ENCODE measurements around the gene FHL2.

The FHL2 gene

GRCh38 chr2:105421053-105421452 lies 22.2 kb upstream of the FHL2 start:
- DNase-seq, result no peak

DNA sequence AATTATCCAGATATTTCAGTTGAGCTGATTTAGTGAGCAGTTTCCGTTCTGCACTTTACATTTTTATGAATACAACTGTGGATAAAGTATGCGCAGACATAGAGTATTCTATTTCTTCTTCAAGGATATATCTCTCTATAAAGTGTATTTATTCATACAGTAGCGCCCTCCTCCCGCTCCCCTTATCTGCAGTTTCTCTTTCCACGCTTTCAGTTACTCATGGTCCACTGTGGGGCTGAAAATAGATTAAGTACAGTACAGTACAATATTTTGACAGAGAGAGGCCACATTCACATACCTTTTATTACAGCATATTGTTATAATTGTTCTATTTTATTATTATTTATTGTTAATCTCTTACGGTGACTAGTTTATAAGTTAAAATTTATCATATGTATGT lies 19.7 kb upstream of the FHL2 start:
- no peak for DNase-seq

DNA sequence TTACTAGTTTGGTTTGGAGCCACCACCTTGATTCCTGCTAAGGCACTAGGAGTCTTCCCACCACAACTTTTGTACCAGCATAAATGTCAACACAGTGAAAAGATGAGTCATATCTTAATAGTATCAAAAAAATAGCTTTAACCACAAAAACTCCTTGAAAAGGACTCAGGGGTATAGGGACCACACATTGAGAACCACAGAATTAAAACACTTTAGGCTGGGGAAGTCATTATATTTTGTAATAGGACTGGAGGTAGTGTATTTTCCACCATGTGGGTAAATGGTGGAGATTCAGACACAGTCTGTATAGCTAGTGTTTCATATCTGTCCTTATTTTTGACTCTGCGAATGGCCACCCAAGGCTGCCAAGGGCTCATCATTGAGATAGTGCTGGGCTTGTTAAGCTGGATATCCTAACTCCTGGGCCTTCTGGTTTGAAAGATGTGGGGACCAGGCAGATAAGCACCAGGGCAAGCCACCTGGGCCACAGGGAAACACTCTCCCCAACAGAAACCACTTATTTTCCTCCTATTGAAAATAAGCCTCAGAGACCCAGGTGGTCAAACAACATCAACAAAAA lies 19.1 kb upstream of the FHL2 start:
- DNase-seq, result no peak

DNA sequence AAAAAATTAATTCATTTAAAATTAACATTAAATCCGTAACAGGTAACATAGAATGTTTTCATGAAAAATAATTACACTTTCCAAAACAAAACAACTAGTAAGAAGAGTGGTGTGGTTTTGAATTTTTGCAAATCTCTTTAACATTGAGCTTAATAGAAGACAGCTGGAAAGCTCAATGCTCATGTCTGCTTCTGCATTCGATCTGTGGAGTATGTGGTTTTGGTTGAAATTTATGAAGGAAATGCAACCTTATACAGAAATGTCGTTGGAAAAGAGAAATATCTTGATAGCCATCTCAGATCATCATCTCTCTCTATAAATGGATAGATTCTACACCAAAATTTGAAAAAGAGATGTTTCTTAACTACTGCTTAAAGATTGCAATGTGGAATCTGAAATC lies 17.3 kb upstream of the FHL2 start:
- DNase-seq, result no peak

DNA sequence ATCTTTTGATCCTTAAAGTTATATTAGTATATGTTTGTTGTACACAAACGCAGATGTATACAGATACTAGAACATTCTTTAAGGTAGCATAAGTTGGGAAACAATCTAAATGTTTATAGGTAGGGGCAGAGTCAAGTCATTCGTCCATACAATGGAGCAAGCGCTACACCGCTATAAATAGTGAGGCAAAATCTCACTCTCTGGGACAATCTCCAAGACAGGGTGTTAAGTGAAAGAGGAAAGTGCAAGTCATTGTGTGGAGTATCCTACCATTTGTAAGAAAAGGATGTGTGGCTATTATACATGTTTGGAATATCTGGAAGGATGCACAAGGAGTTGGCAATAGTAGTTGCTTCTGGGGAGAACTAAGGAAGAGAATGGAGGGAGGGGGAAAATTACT lies 16.2 kb upstream of the FHL2 start:
- DNase-seq, result no peak

GRCh38 chr2:105413206-105413605 lies 14.4 kb upstream of the FHL2 start:
- no peak for DNase-seq

GRCh38 chr2:105412584-105412983 lies 13.7 kb upstream of the FHL2 start:
- DNase-seq, result no peak

DNA sequence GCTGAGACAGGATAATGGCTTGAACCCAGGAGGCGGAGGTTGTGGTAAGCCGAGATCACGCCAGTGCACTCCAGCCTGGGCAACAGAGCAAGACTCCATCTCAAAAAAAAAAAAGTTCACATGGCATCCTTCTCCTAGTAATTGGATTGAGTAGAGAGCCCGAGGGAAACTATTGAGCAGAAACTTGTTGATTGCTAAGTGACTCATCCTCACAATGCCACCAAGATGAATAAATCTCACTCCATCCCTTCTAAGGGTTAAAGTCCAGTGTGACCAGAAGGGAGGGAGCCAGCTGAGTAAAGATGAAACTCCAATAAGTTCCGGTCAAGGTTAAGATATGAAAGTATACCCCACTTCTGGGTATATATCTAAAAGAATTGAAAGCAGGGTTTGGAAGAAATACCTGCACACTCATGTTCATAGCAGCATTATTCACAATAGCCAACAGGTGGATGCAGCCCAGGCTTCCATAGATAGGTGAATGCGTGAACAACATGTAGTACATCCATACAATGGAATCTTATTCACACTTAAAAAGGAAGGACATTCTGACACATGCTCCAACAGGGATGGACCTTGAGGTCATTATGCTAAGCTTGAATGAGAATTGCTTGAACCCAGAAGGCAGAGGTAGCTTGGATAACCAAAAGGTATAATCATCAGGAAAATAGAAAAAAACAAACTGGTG lies 13.0 kb upstream of the FHL2 start:
- no peak for DNase-seq

DNA sequence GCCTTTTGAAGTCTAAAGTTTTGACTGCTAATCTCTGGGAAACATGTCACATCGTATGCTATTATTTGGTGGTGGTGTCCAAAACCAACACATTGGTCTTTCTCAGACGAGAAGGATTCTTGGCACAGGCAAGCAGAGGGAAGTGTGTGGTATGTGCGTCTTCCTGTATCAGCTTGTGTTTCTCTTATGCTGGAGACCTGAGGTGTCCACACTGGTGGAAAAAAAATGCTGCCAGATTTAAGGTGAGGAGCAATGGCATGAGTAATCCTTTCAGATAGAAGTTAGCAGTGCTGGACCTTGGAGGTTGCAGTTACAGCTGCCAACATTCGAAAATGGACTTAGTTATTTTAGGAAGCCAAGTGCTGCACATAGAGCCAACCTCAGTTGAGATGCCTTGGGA lies 11.7 kb upstream of the FHL2 start:
- no peak for DNase-seq

DNA sequence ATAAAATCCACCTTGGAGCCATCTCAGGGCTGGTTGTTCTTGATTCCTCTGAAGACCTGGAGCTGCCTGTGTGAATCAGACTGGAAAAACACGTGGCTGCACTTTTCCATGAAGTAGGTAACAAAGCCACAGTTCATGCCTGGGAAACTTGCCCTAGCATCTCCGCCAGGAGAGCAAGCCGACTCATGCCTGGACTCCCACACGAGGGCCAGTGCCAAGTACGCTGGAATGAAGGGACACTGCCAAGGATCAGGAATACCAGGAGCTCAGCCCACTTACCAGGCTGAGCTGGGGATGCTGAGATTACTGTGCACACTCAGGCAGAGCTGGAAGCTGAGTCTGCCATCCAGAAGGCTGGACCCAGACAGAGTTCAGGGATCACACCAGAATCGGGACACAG lies 10.9 kb upstream of the FHL2 start:
- DNase-seq, result no peak

DNA sequence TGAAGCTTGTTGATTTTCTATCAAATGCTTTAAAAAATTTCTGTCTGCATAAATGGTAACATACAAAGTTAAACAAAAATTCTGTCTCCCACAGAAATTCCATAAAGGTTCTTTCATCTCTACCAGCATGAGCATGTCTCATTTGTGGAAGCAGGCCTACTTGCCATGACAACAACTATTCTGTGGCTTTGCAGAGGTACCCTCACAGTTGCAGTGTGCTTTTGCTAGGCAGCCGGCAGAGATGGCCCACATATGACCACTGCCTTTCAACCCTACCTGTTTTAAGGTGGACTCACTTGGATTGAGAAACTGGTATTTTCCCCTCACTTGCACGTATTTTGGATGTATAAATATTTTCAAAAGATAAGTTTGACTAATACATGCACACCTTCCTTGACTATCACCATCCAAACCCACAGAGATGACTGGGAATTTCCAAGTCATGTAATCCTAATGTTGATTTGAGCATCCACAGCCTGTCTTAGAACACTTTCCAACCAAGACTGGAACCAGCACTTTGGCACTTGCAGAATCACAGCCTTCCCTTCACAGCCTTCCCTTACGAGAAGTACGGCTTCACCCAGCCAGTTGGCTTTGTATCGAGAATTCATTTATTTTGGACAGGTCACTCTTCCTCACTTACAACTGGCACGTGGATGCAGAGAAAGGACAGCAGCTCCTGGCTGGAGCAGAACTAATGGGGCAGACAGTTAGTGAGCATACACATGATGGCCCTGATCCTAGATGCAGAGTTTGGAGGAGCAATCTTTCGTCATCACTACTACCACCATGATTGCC lies 9.3 kb upstream of the FHL2 start:
- DNase-seq, result no peak

DNA sequence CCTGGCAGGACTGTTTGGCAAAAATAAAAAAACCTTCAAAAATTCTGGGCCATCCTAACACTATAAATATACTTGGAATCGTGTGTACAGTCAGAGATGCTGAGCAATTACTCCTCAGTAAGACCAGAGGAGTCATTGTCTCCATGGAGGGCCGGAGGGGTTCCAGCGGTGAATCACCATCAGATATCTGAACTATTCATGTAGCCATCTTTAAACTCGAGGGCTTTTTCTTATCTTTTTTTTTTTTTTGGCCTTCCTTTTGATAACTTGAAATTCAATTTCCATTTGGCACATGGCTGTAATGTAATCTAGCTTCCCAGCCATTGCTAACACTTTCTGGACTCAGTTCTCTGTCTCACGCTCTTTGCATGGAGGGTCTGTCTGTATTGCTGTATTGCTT lies 7.4 kb upstream of the FHL2 start:
- no peak for DNase-seq

GRCh38 chr2:105405291-105405690 lies 6.4 kb upstream of the FHL2 start:
- DNase-seq, result no peak

- DNase-seq, result no peak
These were observed 5.9 kb upstream of the FHL2 start for GRCh38 chr2:105404736-105405135.

DNA sequence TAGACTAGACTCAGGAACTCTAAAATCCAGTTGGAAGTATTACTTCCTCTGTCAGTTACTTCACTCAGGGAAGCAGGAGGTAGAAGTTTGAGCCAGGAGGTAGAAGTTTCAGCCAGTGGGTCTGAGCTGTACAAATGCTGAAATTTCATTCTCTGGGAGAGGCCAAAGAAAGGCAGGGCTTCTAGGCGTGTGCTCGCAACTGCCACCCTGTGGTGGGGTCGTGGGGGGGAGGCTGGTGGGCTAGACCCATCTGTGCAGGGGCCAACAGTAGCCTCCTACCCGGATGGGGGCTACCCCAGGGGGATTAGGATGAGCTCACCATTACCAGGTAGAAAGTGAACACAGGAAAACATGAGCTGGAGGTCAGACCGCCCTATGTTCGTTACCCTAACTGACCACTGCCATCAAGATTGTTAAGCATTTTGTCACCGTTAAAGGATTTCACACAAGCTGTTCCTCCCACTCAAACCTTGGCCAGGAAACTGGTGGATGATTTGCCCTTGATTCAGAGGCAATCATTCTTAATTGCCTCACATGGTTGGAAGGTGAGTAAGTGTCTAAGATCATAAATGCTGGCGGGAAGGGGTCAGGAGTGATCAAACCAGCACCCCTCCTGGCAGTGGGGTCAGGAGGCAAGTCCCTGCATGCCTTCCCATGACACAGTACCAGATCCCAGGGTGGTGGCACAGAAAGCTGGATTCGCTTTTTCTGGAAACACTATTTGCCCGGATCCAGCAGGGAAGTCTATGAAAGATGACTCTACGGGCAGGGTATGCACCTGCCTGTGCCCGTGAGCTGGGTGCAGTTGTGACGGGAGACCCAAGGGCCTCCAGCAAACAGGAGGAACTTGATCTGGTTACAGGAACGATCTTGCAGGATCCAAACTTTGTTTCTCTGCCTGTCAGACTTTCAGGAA lies 5.2 kb upstream of the FHL2 start:
- no peak for DNase-seq

GRCh38 chr2:105403241-105403782 lies 4.5 kb upstream of the FHL2 start:
- no peak for DNase-seq

DNA sequence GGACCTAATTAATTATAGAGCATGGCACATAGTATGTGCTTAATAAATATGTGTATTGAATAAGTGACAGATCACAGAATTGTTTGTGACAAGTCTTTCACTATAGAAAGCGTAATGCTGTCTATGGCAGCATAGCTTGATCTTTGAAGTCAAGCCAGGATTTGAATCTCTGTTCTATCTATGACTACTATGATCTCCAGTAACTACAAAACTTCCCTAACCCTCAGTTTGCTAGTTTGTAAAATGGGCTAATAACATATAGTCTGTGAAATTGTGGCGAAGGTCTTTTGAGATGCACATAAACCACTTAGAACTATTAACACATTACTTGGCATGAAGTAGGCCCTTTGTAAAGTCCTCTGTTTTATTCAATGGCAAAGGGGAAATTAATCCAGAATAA lies 4.0 kb upstream of the FHL2 start:
- no peak for DNase-seq

DNA sequence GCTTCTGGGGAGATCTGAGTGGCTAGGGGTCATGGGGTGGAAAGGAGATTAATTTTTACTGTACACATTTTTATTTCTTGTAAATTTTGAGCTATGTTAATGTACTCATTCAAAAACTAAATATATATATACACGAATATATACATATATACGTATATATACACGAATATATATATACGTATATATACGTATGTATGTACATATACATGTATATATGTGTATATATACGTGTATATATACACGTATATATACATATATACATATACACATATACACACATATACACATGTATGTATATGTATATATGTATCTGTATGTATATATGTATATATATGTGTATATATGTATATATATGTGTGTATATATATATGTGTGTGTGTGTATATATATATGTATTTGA lies 3.0 kb upstream of the FHL2 start:
- no peak for DNase-seq

DNA sequence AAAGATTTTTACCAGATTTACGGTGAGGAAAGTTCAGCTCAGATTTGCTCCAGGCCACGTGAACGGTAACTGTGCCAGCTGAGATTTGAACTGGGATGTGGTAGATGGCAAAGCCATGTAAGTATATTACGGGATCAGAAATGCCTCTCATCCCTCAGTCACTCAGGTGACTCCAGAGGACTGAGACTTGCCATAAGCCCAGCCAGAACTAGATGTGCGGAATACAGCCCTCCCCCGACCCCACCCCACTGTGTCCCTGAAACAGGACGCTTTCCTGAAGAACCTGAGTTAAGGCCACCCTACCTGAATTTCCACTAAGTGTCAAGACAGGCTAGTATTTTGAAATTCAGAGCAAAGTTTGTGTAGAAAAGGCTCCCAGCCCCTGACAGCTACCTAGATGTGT lies 1.3 kb upstream of the FHL2 start:
- no peak for DNase-seq

DNA sequence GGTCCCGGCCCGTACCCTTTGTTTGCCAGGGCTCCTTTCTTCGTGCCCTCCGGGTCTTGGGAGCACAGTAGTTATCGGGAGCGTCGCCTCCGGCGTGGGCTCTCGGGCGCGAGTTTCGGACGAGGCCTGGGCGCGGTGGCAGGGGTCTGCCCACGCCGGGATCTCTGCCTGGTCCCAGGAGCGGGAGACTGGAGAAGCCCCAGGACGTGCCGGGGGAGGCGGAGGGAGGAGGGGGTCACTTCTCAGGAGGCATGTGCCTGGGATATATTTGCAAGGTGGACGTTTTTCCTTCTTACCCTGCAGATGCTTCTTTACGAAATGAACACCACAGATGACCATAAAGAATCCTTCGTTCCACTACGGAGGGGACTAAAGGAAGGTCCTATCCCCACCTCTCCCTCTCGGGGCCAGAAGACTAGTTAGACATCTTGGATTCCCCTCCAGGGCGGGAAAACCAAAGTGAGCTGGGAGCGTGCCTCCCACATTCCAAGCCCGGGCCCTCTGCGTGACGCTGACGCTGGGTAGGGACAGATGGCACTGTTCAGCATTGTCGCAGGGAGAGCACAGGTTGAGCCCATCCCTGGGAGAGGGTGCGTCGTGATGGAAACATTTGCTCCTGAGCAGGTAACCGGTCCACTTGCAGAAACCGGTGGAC lies 483 bp upstream of the FHL2 start:
- DNase-seq, result no peak

DNA sequence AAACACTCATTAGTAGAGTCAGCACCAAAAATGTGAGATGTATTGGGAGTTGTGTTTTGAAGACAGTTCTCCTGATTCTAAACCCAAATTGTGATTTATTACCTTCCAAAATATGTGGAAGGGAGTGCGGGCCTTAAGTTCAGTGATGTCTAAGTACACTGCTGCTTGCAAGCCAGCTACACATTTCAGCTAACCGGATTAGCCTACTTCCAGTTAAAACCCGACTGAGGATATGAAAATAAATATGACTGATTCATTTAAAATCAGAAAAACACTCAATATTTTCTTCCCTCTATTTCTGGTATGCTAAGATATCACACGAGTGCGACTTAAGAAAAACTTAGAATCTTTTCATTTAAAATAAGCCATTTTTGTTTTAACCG lies 907 bp downstream of the FHL2 start:
- DNase-seq, result no peak

DNA sequence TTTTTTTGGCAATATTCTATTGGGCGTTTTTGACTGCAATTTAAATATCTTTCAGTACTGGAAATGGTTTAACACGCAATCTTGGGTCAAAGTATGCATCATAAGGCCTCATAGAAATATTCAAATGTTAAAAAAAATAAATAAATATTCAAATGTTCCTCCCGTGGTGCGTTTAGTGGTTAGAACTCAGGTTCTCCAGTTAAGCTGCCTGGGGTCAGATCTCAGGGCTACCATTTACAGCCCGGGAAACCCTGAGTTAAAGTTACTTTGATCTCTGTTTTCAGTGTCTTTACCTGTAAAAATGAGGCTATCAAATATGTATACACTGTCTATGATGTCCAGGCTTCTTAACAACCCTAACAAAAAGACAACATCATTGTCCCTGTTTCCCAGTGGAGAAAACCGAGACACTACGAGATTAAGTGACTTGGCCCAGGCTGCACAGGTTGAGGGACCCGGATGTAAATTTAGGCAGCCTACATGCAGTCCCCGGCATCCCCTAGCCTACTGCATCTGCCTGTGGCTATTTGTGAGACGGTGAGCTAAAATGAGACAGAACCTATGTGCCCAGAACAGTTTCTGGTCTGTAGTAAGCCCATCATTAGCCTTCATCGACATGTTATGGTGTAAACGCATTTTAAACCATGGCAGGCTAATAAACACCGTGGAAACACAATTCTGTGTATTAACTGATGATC lies 1.7 kb downstream of the FHL2 start:
- no peak for DNase-seq
